Activated CD4-positive, alpha-beta T cell treated with anti-CD3 and anti-CD28 coated beads, Interleukin-2, Interleukin-6, amounts not matched to agents 100 ng/mL and 50 ng/mL, durations not matched to agents 16 hours and 8 hours (primary cell): Measurements from ENCODE around the gene PPM1N.

ENCODE experiments used
- DNase-seq: peaks from one replicate; pipeline ENCODE4 v3.0.0-alpha.2; 2020

Gene PPM1N

DNA sequence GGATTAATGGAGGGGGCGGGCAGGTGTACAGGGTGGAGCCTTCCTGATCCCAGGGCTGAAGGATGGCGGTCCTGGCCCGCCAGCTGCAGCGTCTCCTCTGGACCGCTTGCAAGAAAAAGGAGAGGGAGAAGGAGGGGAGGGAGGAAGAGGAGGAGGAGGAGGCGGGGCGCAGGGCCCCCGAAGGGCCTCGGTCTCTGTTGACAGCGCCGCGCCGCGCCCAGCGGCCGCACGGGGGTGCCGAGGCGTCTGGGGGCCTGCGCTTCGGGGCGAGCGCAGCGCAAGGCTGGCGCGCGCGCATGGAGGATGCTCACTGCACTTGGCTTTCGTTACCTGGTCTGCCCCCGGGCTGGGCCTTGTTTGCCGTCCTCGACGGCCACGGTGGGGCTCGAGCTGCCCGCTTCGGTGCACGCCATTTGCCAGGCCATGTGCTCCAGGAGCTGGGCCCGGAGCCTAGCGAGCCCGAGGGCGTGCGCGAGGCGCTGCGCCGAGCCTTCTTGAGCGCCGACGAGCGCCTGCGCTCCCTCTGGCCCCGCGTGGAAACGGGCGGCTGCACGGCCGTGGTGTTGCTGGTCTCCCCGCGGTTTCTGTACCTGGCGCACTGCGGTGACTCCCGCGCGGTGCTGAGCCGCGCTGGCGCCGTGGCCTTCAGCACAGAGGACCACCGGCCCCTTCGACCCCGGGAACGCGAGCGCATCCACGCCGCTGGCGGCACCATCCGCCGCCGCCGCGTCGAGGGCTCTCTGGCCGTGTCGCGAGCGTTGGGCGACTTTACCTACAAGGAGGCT is at the start of gene PPM1N:
PPM1N (plus strand) TSS at position 33 of the 785 bp plus-strand sequence; CDS start at position 63, 30 bp downstream.
- DNase-seq = peak; percentile 76

- DNase-seq = no peak
These were observed 49.4 kb upstream of the PPM1N start for GRCh38 chr19:45448887-45449299.

- DNase-seq = peak; percentile 69
These were observed 48.3 kb upstream of the PPM1N start for GRCh38 chr19:45450012-45450333.

DNA sequence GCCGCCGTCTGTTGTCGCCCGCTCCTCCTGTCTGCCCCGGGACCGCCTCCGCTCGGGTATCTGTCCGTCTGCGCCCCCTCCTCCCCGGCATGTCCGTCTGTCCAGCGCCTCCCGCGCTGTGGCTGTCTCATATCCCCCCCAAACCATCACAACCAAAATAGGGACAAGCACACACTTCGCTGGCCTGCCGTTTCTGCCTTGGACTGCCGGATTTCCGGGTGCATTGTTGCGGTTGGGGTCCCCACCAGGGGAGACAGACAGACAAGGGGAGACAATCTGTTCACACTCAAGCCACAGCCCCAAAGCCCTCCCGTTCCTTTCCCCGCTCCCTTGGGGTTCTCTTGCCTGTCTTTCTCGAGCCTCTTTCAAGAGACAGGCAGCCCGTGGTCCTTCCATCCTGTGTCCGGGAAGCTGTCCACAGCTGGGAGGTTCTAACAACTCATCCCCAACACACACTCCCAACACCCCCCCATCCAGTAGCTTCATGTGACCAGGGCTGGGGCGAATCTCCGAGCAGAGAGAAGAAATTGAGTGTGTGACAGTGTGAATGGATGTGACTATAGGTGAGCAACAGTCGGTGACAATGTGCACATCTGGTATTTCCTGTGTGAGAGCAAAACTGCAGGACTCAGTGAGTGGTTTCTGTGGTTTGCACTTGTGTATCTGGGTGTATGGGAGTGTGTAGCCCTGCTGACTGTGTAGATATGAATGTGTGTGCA is 47.0 kb upstream of the PPM1N start:
- peak; percentile 68 for DNase-seq

GRCh38 chr19:45451850-45452387 is 46.3 kb upstream of the PPM1N start:
- DNase-seq = no peak

GRCh38 chr19:45455707-45456499 is 42.3 kb upstream of the PPM1N start:
- peak; percentile 65 for DNase-seq

- DNase-seq = no peak
These were observed 41.8 kb upstream of the PPM1N start for GRCh38 chr19:45456500-45456815.

- DNase-seq = no peak
These were observed 40.5 kb upstream of the PPM1N start for GRCh38 chr19:45457776-45458175.

DNA sequence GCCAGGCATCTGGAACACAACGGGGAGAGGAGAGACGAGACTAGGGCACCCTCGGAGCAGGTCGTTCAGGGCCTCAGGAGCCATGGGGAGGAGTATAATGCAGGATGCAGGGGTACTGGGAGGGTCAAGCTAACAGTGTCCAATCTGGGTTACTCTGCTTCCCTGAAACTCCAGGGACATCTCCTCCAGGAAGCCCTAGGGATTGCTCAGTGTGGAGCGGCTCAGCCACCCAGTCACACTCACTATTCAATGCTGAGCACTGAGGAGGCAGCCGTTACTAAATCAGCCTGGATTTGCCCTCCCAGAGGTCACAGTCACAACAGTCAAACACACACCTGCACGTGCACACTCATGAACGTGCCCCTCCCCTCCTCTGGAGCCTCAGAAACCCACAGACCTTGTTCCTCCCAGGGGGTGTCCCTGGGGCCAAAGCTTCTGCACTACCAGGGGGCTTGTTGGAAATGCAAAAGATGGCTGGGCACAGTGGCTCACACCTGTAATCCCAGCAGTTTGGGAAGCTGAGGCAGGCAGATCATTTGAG is 37.4 kb upstream of the PPM1N start:
- no peak for DNase-seq

DNA sequence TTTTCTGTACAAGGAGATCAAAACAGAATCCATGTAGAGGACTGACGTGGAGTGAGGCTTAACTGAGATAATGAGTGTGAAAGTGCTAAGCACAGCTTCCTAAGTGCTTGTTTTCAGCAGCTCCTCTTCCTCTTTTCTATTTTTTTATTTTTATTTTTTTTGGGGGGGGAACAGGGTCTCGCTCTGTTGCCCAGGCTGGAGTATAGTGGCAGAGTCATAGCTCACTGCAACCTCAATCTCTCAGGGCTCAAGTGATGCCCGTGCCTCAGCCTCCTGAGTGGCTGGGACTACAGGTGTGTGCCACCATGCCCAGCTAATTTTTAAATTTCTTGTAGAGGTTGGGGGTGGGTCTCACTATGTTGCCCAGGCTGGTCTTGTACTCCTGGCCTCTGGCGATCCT is 36.1 kb upstream of the PPM1N start:
- DNase-seq = no peak

DNA sequence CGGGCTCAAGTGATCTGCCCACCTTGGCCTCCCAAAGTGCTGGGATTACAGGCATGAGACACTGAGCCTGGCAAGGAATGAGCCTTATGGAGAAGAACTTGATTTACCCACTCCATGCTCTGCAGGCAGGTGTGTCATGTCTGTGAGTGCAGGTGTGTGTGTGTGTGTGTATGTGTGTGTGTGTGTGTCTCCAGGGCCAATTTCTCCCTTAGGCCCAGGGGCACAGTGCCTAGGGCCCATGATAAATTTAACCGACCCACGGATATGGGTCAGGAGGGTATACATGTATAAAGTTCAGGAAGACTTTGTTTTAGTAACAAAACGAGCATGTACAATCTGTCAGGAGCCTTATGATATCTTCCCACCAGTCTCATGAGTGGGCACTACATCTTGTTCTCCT is 35.0 kb upstream of the PPM1N start:
- DNase-seq = no peak

DNA sequence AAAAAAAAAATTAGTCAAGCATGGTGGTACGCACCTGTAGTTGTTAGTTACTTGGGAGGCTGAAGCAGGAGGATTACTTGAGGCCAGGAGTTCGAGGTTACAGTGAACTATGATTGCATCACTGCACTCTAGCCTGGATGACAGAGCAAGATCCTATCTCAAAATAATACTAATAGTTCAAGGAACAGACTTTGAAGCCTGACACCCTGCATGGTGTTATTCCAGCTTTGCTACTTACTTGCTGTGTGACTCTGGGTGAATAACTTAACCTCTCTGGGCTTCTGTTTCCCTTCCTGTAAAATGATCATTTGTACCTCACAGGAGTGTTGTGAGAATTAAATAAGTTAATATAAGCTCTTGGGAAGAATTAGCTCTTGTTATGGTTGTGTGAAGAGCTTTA is 34.0 kb upstream of the PPM1N start:
- no peak for DNase-seq

GRCh38 chr19:45464852-45465441 is 33.3 kb upstream of the PPM1N start:
- DNase-seq = no peak

DNA sequence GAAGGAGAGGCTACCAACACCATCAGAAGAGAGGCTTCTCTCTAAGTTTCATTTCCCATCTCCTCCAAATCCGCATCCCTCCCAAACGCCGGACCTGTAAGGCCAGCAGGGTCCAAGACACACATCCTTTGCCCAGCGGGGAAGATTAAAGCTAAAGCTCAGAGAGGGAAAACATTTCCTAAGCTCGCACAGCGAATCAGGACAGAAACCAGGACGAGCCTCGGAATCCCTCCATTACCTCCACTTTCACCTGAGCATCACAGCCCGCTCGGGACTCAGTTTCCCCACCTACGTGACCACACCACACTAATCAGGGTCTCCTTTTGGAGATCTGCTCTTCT is 31.2 kb upstream of the PPM1N start:
- DNase-seq = no peak

- peak; percentile 96 for DNase-seq
These were observed 30.6 kb upstream of the PPM1N start, which contains the start of gene FOSB for GRCh38 chr19:45467456-45468158. Gene FOSB, plus strand, starts transcription at chr19:45467996. Its CDS starts 591 bp downstream, at chr19:45468587.

- DNase-seq = peak; percentile 31
These were observed 30.0 kb upstream of the PPM1N start for GRCh38 chr19:45468159-45468651.

DNA sequence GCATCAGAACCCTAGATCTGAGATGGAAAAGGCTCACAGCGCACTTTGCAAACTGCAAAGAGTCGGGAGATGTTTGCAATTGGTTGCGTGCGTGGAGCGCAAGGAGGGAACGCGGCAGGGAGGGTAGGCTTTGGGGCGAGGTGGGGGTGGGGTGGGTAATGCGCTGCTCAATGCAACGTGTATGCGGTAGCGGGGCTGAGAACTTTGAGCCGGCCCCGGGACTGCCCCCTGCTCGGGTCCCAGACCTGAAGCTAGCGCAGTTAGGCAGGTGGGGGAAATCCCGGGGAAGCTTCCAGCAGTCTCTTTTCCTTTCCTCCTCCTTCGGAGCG is 29.5 kb upstream of the PPM1N start:
- no peak for DNase-seq

DNA sequence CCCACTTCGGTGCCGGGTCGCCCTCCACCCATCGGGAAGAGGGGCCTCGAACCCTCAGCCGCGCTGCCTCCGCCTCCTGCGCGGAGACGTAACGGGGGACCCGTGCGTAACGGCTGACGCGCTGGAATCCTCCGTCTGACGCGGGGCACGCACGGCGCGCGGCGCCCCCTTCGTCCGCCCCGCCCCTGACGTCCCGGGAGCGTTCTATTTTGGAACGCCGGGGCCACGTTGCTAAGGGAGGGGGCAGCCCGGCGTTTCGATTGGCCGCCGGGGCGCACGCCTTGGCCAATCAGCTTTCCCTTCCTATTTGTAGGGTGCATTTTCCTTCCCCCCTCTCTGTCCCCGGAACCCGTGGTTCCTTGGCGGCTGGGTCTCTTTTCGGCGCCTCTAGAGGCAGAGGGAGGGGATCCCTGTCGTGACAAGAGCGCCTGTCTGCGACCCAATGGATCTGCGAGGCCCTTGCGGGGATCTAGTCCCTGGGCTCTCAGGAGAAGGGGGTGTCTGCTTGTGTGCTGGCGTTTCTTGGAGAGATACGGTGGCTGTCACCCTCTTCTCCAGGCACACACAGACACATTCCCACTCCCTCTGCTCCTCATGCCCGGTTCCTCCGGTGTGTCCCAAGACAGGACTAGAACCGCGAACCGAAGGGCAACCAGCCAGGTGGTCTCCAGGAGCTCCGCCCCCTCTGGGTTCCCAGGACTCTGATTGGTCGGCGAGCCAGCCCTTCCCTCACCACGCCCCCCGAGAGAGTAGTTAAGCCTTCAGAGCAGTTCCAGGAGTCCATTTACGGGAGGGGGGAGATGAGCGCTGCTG is 28.9 kb upstream of the PPM1N start:
- DNase-seq = peak; percentile 97

DNA sequence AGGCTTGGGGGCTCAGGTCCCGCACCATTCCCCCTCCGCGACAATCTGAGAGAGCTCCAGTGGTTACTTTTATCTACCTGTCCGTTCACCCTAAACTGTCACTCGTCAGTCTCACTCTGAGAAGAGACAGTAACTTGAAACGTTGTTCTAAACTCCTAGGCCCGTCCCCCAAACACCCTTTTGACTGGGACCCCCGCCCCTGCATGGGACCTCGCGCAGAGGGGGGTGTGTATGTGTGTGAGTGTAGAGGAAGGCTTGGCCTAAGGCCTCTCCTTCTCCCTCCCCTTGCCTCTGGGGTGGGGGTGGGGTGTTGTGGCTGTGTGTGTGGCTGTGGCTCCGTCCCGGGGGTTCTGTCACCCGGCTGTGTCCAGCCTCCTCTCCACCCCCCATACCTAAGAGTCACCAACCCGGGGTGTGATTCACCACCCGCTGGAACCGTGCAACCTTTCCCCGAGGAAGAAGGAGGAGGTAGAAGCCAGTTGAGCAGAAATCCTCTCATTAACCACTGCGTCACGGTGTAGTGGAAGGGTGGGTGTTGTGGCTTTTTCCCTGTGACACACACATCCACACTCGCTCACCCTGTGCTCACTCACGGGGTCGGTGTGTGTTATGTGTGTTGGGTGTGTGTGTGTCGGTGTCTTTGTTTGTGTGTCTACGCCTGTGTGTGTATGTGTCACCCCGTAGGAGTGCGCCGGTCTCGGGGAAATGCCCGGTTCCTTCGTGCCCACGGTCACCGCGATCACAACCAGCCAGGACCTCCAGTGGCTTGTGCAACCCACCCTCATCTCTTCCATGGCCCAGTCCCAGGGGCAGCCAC is 28.1 kb upstream of the PPM1N start:
- no peak for DNase-seq

GRCh38 chr19:45470762-45471081 is 27.5 kb upstream of the PPM1N start:
- DNase-seq = no peak
